T47D (cell line): ENCODE measurements around the gene PSMA1.
"Not testable (repeated sequence)": the region's sequence is repeated elsewhere in the genome, so short reads cannot be mapped to it uniquely, and the experiment has no call there.

Experiments
- DNase-seq, 2 experiments: peaks; one replicate each; pipeline versions ENCODE4 v3.0.0 to v3.0.0-alpha.2; 2011 to 2012; ENCODE audit warnings: low read depth in 1 of 2, low spot score in 1 of 2
- JUND ChIP-seq: IDR thresholded peaks from 2 replicates; pipeline ENCODE4 v1.6.1; 2012; ENCODE audit warnings: low read depth
- in situ Hi-C: cut with HindIII; loops from 2 replicates; pipeline ENCODE4 v1.10.0; 2016; ENCODE audit warnings: low sequenced_read_pairs, low pct_unique_long_range_greater_than_20kb

PSMA1 gene

GRCh38 chr11:14543260-14543659, 23.1 kb upstream of the PSMA1 start:
- no peak for DNase-seq
- in situ Hi-C loops = no loop called here
- no peak for TF ChIP-seq JUND

- no peak for DNase-seq
- in situ Hi-C loops = no loop called here
- TF ChIP-seq JUND = no peak
Observed at GRCh38 chr11:14542324-14542723, 22.1 kb upstream of the PSMA1 start.

GRCh38 chr11:14541192-14541947, 21.2 kb upstream of the PSMA1 start:
- in situ Hi-C loops = no loop called here
- DNase-seq = no peak
- TF ChIP-seq JUND = no peak

- no peak for DNase-seq
- TF ChIP-seq JUND = no peak
- in situ Hi-C loops = no loop called here
Observed at GRCh38 chr11:14539982-14540421, 19.8 kb upstream of the PSMA1 start.

- no peak for DNase-seq
- in situ Hi-C loops = no loop called here
- TF ChIP-seq JUND = no peak
Observed at GRCh38 chr11:14538926-14539554, 18.9 kb upstream of the PSMA1 start.

- DNase-seq = no peak
- in situ Hi-C loops = no loop called here
- no peak for TF ChIP-seq JUND
Observed at GRCh38 chr11:14538271-14538925, 18.2 kb upstream of the PSMA1 start.

- in situ Hi-C loops = no loop called here
- DNase-seq = peak; percentile 2 to 13
- TF ChIP-seq JUND = no peak
Observed at GRCh38 chr11:14537134-14537599, 17.0 kb upstream of the PSMA1 start.

GRCh38 chr11:14535166-14535565, 15.0 kb upstream of the PSMA1 start:
- in situ Hi-C loops, DNase-seq: not testable (repeated sequence)

GRCh38 chr11:14529951-14530350, 9.8 kb upstream of the PSMA1 start:
- no peak for TF ChIP-seq JUND
- in situ Hi-C loops = no loop called here
- DNase-seq = no peak

- TF ChIP-seq JUND = no peak
- DNase-seq = no peak
- in situ Hi-C loops = no loop called here
Observed at GRCh38 chr11:14529321-14529720, 9.1 kb upstream of the PSMA1 start.

GRCh38 chr11:14522801-14523200, 2.6 kb upstream of the PSMA1 start:
- in situ Hi-C loops = no loop called here
- TF ChIP-seq JUND = no peak
- no peak for DNase-seq

- no peak for DNase-seq
- in situ Hi-C loops = no loop called here
- no peak for TF ChIP-seq JUND
Observed at GRCh38 chr11:14522245-14522644, 2.1 kb upstream of the PSMA1 start.

GRCh38 chr11:14520747-14521151, 563 bp upstream of the PSMA1 start:
- TF ChIP-seq JUND = no peak
- DNase-seq = no peak
- in situ Hi-C loops = no loop called here
